H1 (cell line): ENCODE results near the gene TSEN54. TPM values are rescaled to one million over a fixed set of nuclear protein-coding genes. Genes with fewer than 3 reads are reported as not detected.

Source experiments
- CTCF ChIA-PET: fragments of 300-600 bp; sonication (Branson Sonifier 250); formaldehyde crosslinking; loops from one replicate; lab custom pipeline; 2021; ENCODE audit not compliant: partially characterized antibody; lab: Charles Lee
- POLR2A ChIA-PET: fragments of 300-600 bp; sonication (Branson Sonifier 250); formaldehyde crosslinking; loops from one replicate; lab custom pipeline; 2021; ENCODE audit warnings: inconsistent platforms; ENCODE audit not compliant: partially characterized antibody; lab: Charles Lee
- DNase-seq, 2 experiments: peaks; one replicate each; pipeline versions ENCODE4 v3.0.0 to v3.0.0-alpha.2; 2010 to 2022; ENCODE audit warnings: low spot score in 2 of 2, low read depth in 1 of 2, mixed read lengths in 1 of 2
- FAIRE-seq: peaks from 2 replicates; lab custom pipeline; 2011; peaks lifted over from hg19 to GRCh38; lab: Jason Lieb, UNC
- H2AFZ ChIP-seq: 2 replicates; pipeline ENCODE4 v1.8.1; 2012; ENCODE audit warnings: low read length, inconsistent platforms
- H2AK5ac ChIP-seq: 2 replicates; pipeline ENCODE4 v1.6.1; 2013; ENCODE audit warnings: low read depth, low read length
- H2BK120ac ChIP-seq: replicated peaks from 2 replicates; pipeline ENCODE3; 2013; ENCODE audit warnings: low read depth, low read length, inconsistent platforms
- H2BK12ac ChIP-seq: 2 replicates; pipeline ENCODE4 v1.6.1; 2013; ENCODE audit warnings: low read depth, low read length
- H2BK15ac ChIP-seq: 2 replicates; pipeline ENCODE4 v1.6.1; 2013; ENCODE audit warnings: low read length
- H2BK20ac ChIP-seq: 2 replicates; pipeline ENCODE4 v1.6.1; 2013; ENCODE audit warnings: low read length
- H2BK5ac ChIP-seq: 2 replicates; pipeline ENCODE4 v1.6.1; 2013; ENCODE audit warnings: low read depth, low read length
- H3K14ac ChIP-seq: 2 replicates; pipeline ENCODE4 v1.6.1; 2013; ENCODE audit warnings: inconsistent platforms; ENCODE audit not compliant: insufficient read length
- H3K18ac ChIP-seq: 2 replicates; pipeline ENCODE4 v1.6.1; 2013; ENCODE audit warnings: low read length; ENCODE audit errors: extremely low read depth
- H3K23ac ChIP-seq: 2 replicates; pipeline ENCODE4 v1.6.1; 2013; ENCODE audit warnings: inconsistent platforms; ENCODE audit not compliant: insufficient read length
- H3K23me2 ChIP-seq: 2 replicates; pipeline ENCODE4 v1.6.1; 2013; ENCODE audit warnings: low read depth, low read length
- H3K27ac ChIP-seq: 2 replicates; pipeline ENCODE4 v1.6.1; 2011; ENCODE audit warnings: low read depth, low read length, inconsistent platforms
- H3K27me3 ChIP-seq, 4 experiments: replicated peaks in 1 of 4; 1 replicate in 1 of 4; 2 replicates in 3 of 4; pipeline versions ENCODE4 v1.6.1 to v1.8.1; 2011 to 2013; ENCODE audit warnings: low read length in 3 of 4, mild to moderate bottlenecking in 3 of 4, inconsistent platforms in 2 of 4, mixed read lengths in 2 of 4, moderate library complexity in 1 of 4; ENCODE audit not compliant: control insufficient read depth in 3 of 4, insufficient read depth in 3 of 4; ENCODE audit errors: extremely low read depth in 1 of 4
- H3K36me3 ChIP-seq, 4 experiments: 2 replicates each; pipeline versions ENCODE4 v1.6.1 to v1.8.1; 2011 to 2013; ENCODE audit warnings: mild to moderate bottlenecking in 4 of 4, low read length in 3 of 4, moderate library complexity in 2 of 4, control low read depth in 1 of 4, inconsistent platforms in 1 of 4; ENCODE audit not compliant: insufficient read depth in 4 of 4, control insufficient read depth in 2 of 4
- H3K4ac ChIP-seq: replicated peaks from 2 replicates; pipeline ENCODE3; 2013; ENCODE audit warnings: low read length, low read depth, mixed read lengths, inconsistent platforms; ENCODE audit not compliant: insufficient read length
- H3K4me1 ChIP-seq, 4 experiments: replicated peaks in 1 of 4; 1 replicate in 1 of 4; 2 replicates in 3 of 4; pipeline versions ENCODE4 v1.6.1 to v1.8.1; 2011 to 2013; ENCODE audit warnings: low read length in 3 of 4, inconsistent platforms in 2 of 4, mixed read lengths in 1 of 4; ENCODE audit not compliant: insufficient read depth in 4 of 4, control insufficient read depth in 3 of 4
- H3K4me2 ChIP-seq, 2 experiments: 2 replicates each; pipeline versions ENCODE4 v1.6.1 to v1.8.1; 2011 to 2013; ENCODE audit warnings: low read depth in 2 of 2, low read length in 2 of 2, control low read depth in 1 of 2, inconsistent platforms in 1 of 2, mild to moderate bottlenecking in 1 of 2; ENCODE audit not compliant: insufficient read depth in 1 of 2
- H3K4me3 ChIP-seq, 4 experiments: fragments of 200-600, 300-600 bp in 1 of 4; sonication (generic), shearing (Covaris generic), sonication (Bioruptor Twin) in 1 of 4; 2 replicates each; pipeline versions ENCODE4 v1.5.1 to v1.8.1; 2011 to 2016; ENCODE audit warnings: low read length in 4 of 4, low read depth in 3 of 4, control low read depth in 2 of 4, inconsistent platforms in 2 of 4, mild to moderate bottlenecking in 2 of 4, mixed read lengths in 1 of 4, moderate library complexity in 1 of 4; ENCODE audit not compliant: insufficient read depth in 2 of 4; ENCODE audit errors: extremely low read depth in 1 of 4
- H3K56ac ChIP-seq: replicated peaks from 2 replicates; pipeline ENCODE3; 2013; ENCODE audit warnings: low read depth, mild to moderate bottlenecking, mixed read lengths, low read length, inconsistent platforms; ENCODE audit not compliant: insufficient read length
- H3K79me1 ChIP-seq: 2 replicates; pipeline ENCODE4 v1.6.1; 2013; ENCODE audit warnings: low read depth, low read length, control low read depth
- H3K79me2 ChIP-seq, 2 experiments: 2 replicates each; pipeline versions ENCODE4 v1.6.1 to v1.8.1; 2012 to 2013; ENCODE audit warnings: low read length in 2 of 2, mild to moderate bottlenecking in 2 of 2, inconsistent platforms in 1 of 2; ENCODE audit not compliant: insufficient read depth in 2 of 2, control insufficient read depth in 1 of 2
- H3K9ac ChIP-seq, 4 experiments: replicated peaks in 1 of 4; 1 replicate in 1 of 4; 2 replicates in 3 of 4; pipeline versions ENCODE4 v1.6.1 to v1.8.1; 2011 to 2013; ENCODE audit warnings: low read depth in 3 of 4, low read length in 3 of 4, control low read depth in 2 of 4, mild to moderate bottlenecking in 2 of 4, moderate library complexity in 2 of 4, inconsistent platforms in 1 of 4; ENCODE audit errors: extremely low read depth in 1 of 4
- H3K9me3 ChIP-seq, 2 experiments: 2 replicates each; pipeline versions ENCODE4 v1.6.1 to v1.8.1; 2012 to 2013; ENCODE audit warnings: mild to moderate bottlenecking in 2 of 2, moderate library complexity in 2 of 2, control low read depth in 1 of 2, inconsistent platforms in 1 of 2, low read depth in 1 of 2, low read length in 1 of 2, mixed read lengths in 1 of 2; ENCODE audit not compliant: insufficient read depth in 2 of 2
- H4K20me1 ChIP-seq, 2 experiments: replicated peaks in 1 of 2; 2 replicates each; pipeline versions ENCODE3 to v1.8.1; 2011 to 2013; ENCODE audit warnings: inconsistent platforms in 2 of 2, low read length in 2 of 2, mild to moderate bottlenecking in 1 of 2; ENCODE audit not compliant: insufficient read depth in 2 of 2, control insufficient read depth in 1 of 2
- H4K5ac ChIP-seq: 2 replicates; pipeline ENCODE4 v1.6.1; 2013; ENCODE audit warnings: low read length, low read depth, mixed read lengths, inconsistent platforms; ENCODE audit not compliant: insufficient read length
- H4K8ac ChIP-seq: 2 replicates; pipeline ENCODE4 v1.8.0; 2013; ENCODE audit warnings: mild to moderate bottlenecking, moderate library complexity, low read length, inconsistent platforms; ENCODE audit not compliant: insufficient read depth; ENCODE audit errors: extremely low read depth
- H4K91ac ChIP-seq: replicated peaks from 2 replicates; pipeline ENCODE3; 2013; ENCODE audit warnings: low read length, mixed read lengths, inconsistent platforms; ENCODE audit not compliant: insufficient read length
- CEBPB ChIP-seq: IDR thresholded peaks from 2 replicates; pipeline ENCODE4 v1.6.1; 2012; ENCODE audit warnings: low read depth, low read length
- EGR1 ChIP-seq: IDR thresholded peaks from 2 replicates; pipeline ENCODE4 v1.6.1; 2011; ENCODE audit warnings: low read depth, low read length, borderline replicate concordance
- HDAC2 ChIP-seq, 2 experiments: fragments of 300-600 bp in 1 of 2; sonication (generic) in 1 of 2; IDR thresholded peaks; 2 replicates each; pipeline ENCODE4 v1.6.1; 2011 to 2012; ENCODE audit warnings: low read depth in 2 of 2, low read length in 2 of 2, mild to moderate bottlenecking in 2 of 2, moderate library complexity in 2 of 2, borderline replicate concordance in 1 of 2, inconsistent platforms in 1 of 2
- RFX5 ChIP-seq: IDR thresholded peaks from 2 replicates; pipeline ENCODE4 v1.6.1; 2011; ENCODE audit warnings: low read depth, low read length, improper control_type of control experiment, borderline replicate concordance
- RNF2 ChIP-seq: fragments of 200-900, 300-1000 bp; sonication (generic); IDR thresholded peaks from 2 replicates; pipeline ENCODE4 v1.7.1; 2016; ENCODE audit warnings: borderline replicate concordance, low read depth, mild to moderate bottlenecking, antibody characterized with exemption, low read length; ENCODE audit not compliant: poor library complexity, severe bottlenecking; ENCODE audit errors: missing control alignments
- SP4 ChIP-seq: IDR thresholded peaks from 2 replicates; pipeline ENCODE4 v1.6.1; 2012; ENCODE audit warnings: low read length, inconsistent platforms
- TAF7 ChIP-seq: optimal IDR thresholded peaks from 2 replicates; pipeline ENCODE3; 2011; ENCODE audit warnings: low read depth, mild to moderate bottlenecking, inconsistent platforms, low read length, moderate library complexity, borderline replicate concordance
- YY1 ChIP-seq: IDR thresholded peaks from 2 replicates; pipeline ENCODE4 v1.6.1; 2011; ENCODE audit warnings: low read depth, mild to moderate bottlenecking, low read length
- WGBS, 2 experiments: shearing (Covaris generic) in 1 of 2; methylation state at CpG; one replicate each; pipeline versions ENCODE4 v1.1.6 to v1.1.7; 2013 to 2015; ENCODE audit warnings: low lambda C conversion rate in 2 of 2, mixed read lengths in 2 of 2, inconsistent platforms in 1 of 2, low coverage in 1 of 2, missing lambda C conversion rate in 1 of 2; ENCODE audit not compliant: insufficient replicate concordance in 2 of 2, insufficient coverage in 1 of 2, insufficient read length in 1 of 2; ENCODE audit errors: extremely low coverage in 1 of 2, missing lambda C conversion rate in 1 of 2; 5-methylcytosine and 5-hydroxymethylcytosine counted together
- polyA plus RNA-seq, 7 experiments: library from polyadenylated mRNA; depleted of rRNA in 3 of 7; stranded (reverse) in 5 of 7; unstranded in 2 of 7; fragments of >200 nt in 5 of 7; fragments of 200-250 nt in 2 of 7; gene quantifications; 1 replicate in 5 of 7; 2 replicates in 1 of 7; 4 replicates in 1 of 7; pipeline versions ENCODE4 v1.2.1 to v1.2.3, GENCODE V29; 2011 to 2013; ENCODE audit warnings: missing spikeins in 2 of 7, mixed read lengths in 2 of 7
- total RNA-seq: library from RNA; stranded (reverse); fragmentation: NEBNext Ultra II Directional; extraction: Animal tissue kit (Norgen Biotek cat#: 25700); gene quantifications from 2 replicates; pipeline ENCODE4 v1.2.1, GENCODE V29; 2021
- TF ChIP-seq, protein P1 (sequence below): IDR thresholded peaks from 2 replicates; pipeline ENCODE4 v1.6.1; 2011; ENCODE audit warnings: low read length, improper control_type of control experiment
- TF ChIP-seq, protein P2 (sequence below): IDR thresholded peaks from 2 replicates; pipeline ENCODE4 v1.6.1; 2012; ENCODE audit warnings: inconsistent platforms

Gene TSEN54
- total and polyA plus RNA-seq, 2 of the 8 experiments (the other 6 are each of a cell fraction or from before 2014, with no cell fraction given) = 43.6 to 60.3 TPM

DNA sequence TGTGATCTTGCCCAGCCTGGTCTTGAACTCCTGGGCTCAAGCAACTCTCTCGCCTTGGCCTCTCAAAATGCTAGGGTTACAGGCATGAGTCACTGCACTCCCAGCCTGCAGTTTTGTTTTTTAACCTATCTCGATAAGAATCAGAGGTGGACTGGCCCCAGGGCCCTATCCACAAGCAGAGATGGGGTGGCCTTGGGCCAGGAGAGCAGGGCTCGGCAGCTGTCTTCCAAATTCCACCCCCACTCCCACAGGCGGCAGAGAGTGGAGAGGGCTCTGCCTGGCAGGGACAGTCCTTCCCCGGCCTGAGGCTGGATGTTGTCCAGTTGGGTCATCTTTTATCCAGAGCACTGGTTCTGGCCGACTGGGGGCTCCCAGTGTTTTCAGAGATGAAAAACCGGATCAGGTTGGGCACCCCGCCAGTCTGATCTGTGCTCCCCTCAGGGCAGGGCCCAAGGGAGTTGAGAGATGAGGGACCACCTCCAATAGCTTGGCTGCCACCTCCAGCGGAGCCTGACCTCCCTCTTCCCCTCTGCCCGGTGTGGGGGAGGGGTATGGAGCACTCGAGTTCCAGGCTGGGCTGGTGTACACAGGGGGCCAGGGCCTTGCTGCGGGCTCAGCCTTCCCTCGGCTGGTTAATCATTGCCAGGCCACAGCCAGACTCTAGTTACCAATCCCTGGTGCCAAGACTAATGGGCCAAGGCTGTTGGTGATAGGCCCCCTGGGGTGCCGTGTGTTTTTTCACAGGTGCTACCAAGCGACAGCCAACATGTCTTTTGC, 40.9 kb downstream of the TSEN54 start:
- no peak overlapping the region for H2BK20ac ChIP-seq
- H2BK5ac ChIP-seq = peak overlapping the region; percentile 52
- H3K4ac ChIP-seq = no peak overlapping the region
- peaks cover 0 to 17% (median 5%) of the 10 kb centered on the region in 4 experiments; a peak in 4 of 7 replicates for H3K4me1 ChIP-seq
- 88% methylated on average over 14 of the region's 15 CpGs; no CpG with 5 or more reads in 1 of the 2 experiments for WGBS, 2 experiments
- no peaks in the 10 kb centered on the region for H3K79me2 ChIP-seq
- H3K4me2 ChIP-seq = no peak overlapping the region
- no peak overlapping the region for H3K18ac ChIP-seq
- no peaks in the 10 kb centered on the region for H3K79me1 ChIP-seq
- H3K14ac ChIP-seq = no peak overlapping the region
- H2AFZ ChIP-seq = no peak overlapping the region
- FAIRE-seq (no peak), DNase-seq (no peak)
- CTCF ChIA-PET = interaction anchor here (0.8 to 1.4 kb wide), 4 partner anchors 33 to 53 kb away, joined by 3 to 4 read pairs (median 3); partner anchors contain the start of gene TSEN54
- H2AK5ac ChIP-seq = no peak overlapping the region
- peak overlapping the region; percentile 31; the same call in 1 of the 2 replicates for H4K8ac ChIP-seq
- no peak overlapping the region for H4K91ac ChIP-seq
- H3K56ac ChIP-seq = no peak overlapping the region
- no peak overlapping the region for H2BK15ac ChIP-seq
- no peaks in the 10 kb centered on the region for H3K27me3 ChIP-seq
- H3K9me3 ChIP-seq = no peaks in the 10 kb centered on the region
- H3K36me3 ChIP-seq = no peaks in the 10 kb centered on the region
- no peak overlapping the region for H3K4me3 ChIP-seq
- H4K5ac ChIP-seq = no peak overlapping the region
- peaks cover 0 to 7% of the 10 kb centered on the region in 2 experiments for H4K20me1 ChIP-seq
- H3K9ac ChIP-seq = no peak overlapping the region
- no peak overlapping the region for H3K27ac ChIP-seq
- POLR2A ChIA-PET = interaction anchor here (1.2 to 1.5 kb wide), 2 partner anchors 32 to 41 kb away, joined by 3 to 4 read pairs; partner anchors contain the start of genes LLGL2 and TSEN54
- H3K23me2 ChIP-seq = no peaks in the 10 kb centered on the region
- H2BK120ac ChIP-seq = no peak overlapping the region
- H2BK12ac ChIP-seq = no peak overlapping the region
- H3K23ac ChIP-seq = no peak overlapping the region
- TF ChIP-seq, protein P1, sequence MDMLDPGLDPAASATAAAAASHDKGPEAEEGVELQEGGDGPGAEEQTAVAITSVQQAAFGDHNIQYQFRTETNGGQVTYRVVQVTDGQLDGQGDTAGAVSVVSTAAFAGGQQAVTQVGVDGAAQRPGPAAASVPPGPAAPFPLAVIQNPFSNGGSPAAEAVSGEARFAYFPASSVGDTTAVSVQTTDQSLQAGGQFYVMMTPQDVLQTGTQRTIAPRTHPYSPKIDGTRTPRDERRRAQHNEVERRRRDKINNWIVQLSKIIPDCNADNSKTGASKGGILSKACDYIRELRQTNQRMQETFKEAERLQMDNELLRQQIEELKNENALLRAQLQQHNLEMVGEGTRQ = no peak
- TF ChIP-seq HDAC2 (IDR thresholded peaks at IDR 0.05; ENCODE audit: borderline replicate concordance in 1 of 2, low read depth in 2 of 2, low read length in 2 of 2) (no peak), RNF2 (no peak), TAF7 (no peak), RFX5 (no peak), SP4 (no peak), EGR1 (no peak), CEBPB (no peak), YY1 (no peak)
- TF ChIP-seq, protein P2, sequence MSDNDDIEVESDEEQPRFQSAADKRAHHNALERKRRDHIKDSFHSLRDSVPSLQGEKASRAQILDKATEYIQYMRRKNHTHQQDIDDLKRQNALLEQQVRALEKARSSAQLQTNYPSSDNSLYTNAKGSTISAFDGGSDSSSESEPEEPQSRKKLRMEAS = no peak
